ENCODE measurements around the gene TTC28.
A peak's percentile ranks its signal among the peaks of the same experiment; 100 is the strongest.
"Not testable (repeated sequence)": the region's sequence is repeated elsewhere in the genome, so short reads cannot be mapped to it uniquely, and the experiment has no call there.

TTC28 gene

DNA sequence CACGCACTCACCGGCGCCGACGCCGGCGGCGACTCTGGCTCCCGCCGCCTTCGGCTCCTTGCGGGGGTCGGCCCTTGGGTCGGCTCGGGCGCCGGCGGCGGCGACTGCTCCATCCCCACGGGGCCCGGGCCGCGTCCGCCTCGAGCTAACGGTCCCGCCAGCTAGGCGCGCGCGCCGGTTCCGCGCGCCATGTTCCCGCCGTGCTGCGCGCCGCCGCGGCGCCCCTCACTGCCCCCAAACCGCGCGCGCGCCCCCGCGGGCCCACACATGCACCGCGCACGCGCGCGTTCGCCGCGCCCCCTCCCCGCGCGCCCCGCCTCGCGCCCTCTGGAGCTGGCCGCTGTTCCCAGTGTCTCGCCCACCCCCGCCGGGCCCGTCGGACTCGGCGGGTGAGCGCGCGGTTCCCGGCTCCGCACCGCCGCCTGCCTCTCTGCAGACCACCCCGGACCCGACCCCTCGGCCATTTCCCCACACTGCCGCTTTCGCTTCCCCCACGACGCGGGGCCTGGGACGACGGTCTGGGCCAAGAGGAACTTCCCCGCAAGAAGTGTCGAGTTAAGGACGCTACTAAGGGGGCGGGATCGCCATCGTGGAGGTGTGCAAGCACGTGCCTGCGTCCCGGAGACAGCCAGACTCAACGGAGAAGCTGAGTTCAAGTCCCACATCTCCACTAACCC, at the start of gene TTC28:
Gene TTC28 (minus strand): TSS at position 230 of the 677 bp plus-strand sequence. CDS start 117 bp downstream, at position 113.
- peak; percentile 93 for DNase-seq (ENCODE audit: low read depth, low spot score)

DNA sequence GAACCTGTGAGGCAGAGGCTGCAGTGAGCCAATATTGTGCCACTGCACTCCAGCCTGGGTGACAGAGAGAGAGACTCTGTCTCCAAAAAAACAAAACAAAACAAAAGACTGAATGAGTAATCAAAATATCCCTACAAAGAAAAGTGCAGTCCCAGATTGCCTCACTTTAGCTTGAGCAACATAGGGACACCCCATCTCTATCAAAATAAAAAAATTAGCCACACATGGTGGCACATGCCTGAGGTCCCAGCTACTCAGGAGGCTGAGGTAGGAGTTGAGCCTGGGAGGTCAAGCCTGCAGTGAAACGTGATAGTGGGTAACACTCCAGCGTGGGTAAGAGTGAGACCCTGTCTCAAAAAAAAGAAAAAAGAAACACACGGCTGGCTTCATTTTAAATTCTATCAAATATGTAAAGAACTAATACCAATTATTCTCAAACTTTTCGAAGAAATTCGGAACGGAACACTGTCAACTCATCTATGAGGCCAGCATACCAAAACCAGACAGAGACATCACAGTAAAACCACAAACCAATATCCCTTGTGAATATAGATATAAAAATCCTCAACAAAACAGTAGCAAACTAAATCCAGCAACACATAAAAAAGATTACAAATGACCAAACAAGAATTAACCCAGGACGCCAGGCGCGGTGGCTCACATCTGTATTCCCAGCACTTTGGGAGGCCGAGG, 49.1 kb upstream of the TTC28 start:
- no peak for DNase-seq (ENCODE audit: low read depth, low spot score)

DNA sequence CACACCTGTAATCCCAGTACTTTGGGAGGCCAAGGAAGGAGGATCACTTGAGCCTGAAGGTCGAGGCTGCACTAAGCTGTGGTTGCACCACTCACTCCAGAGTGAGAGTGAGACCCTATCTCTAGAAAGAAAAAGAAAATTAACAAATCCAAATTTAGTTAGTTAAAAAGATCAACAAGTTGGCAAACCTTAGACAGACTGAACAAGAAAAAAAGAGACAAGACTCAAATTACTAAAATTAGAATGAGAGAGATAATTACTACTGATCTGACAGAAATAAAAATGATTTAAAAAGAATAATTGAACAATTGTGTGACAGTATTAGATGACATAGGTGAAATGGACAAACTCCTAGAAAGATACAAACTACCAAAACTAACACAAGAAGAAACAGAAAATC, 48.4 kb upstream of the TTC28 start:
- no peak for DNase-seq (ENCODE audit: low read depth, low spot score)

DNA sequence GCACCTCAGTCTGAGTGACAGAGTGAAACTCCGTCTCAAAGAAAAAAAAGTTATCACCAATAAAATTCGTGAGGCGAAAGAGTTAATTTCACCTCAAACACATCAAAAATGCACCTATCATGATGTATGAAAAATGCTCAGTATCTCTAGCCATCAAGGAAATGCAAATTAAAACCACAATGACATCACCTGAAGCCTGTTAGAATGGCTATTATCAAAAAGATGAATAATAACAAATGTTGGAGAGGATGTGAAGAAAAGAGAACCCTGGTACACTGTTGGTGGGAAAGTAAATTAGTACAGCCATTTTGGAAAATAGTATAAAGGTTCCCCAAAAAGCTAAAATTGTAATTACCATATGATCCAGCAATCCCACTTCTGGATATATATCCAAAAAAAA, 38.4 kb upstream of the TTC28 start:
- no peak for DNase-seq (ENCODE audit: low read depth, low spot score)

DNA sequence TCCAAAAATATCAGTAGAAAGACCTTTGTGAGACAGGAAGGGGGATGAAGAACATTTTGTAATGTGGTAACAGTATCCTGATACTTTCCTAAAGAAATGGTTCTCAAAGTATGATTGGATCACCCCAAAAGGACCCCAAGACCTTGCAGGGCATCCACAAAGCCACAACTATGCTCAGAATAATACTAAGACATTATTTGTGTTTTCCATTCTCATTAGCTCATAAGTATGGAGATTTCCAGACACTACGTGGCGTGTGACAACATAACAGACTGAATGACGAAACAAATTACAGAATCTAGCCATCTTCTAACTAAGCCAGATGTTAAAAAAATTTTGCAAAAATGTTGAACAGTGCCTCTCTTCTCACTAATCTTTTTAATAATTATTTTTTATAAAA, 37.0 kb upstream of the TTC28 start:
- no peak for DNase-seq (ENCODE audit: low read depth, low spot score)

DNA sequence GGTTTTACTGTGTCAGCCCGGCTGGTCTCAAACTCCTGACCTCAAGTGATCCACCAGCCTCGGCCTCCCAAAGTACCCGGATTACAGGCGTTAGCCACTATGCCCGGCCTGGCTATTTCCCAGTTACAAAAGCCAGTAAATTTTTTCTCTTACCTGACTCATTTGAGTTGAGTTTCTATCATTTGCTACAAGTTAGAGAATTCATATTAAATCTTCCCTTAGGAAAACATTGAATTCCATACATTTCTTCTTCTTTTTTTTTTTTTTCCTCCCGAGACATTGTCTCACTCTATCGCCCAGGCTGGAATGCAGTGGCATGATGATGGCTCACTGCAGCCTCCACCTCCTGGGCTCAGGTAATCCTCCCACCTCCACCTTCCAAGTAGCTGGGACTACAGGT, 36.0 kb upstream of the TTC28 start:
- no peak for DNase-seq (ENCODE audit: low read depth, low spot score)

DNA sequence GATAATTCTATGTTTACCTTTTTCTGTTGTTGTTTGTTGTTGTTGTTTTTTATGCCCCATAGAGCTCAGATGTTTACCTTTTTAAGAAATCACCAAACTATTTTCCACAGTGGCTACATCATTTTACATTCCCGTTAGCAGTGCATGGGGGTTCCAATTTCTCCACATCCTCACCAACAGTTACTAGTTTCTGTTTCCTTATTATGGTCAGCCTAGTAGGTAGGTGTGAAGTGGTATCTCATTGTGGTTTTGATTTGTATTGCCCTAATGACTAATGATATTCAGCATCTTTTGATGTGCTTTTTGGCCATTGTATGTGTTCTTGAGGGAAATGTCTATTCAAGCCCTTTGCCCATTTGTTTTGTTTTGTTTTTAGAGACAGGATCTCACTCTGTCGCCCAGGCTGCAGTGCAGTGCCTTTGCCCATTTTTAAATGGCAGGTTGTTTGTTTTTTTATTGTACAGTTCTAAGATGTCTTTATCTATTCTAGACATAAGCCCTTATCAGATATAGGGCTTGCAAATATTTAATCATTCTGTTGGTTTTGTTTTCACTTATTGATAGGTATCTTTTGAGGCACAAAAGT, 34.5 kb upstream of the TTC28 start:
- DNase-seq (ENCODE audit: low read depth, low spot score) = peak; percentile 20

DNA sequence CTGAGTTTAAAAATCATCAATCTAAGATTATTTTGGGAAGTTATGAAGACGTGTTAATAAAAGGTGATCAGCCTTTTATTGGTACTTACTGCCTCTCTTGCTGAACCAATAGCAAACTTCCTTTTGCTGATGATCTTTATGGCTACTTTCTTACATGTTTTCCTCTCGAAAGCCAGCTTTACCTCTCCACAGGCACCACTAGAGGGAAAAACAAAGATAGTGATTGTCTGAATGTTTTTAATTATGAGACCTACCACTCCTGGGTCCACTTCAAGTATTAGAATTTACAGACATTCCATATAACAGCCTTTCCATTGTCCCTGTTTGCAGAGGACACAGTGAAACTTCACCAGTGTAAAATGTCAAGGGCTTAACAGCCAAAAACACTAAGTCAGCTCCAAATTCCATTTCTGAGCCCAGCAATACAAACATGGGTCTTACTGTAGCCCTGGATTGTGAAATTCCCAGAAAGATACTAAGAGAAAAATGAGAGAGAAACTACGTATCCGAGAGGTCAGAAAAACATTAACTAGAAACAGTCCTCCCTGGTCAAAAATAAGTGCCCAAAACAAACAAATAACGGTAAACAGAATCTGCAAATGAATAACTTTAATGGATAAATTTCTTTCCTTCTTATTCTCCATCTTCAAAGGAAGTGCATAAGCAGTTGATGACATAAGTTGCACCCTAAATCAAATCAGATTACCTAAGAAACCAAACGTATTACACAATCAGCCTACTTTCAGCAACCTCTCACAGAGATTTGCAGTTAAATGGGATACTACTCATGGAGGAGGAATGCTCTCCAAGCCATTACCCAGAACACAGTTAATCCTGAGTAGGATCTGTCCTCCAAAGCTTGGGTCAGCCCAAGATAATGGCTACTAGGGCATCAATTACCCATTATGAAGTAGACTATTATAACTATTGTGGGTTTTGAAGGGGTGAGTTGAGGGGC, 32.5 kb upstream of the TTC28 start:
- peak; percentile 75 for DNase-seq (ENCODE audit: low read depth, low spot score)

DNA sequence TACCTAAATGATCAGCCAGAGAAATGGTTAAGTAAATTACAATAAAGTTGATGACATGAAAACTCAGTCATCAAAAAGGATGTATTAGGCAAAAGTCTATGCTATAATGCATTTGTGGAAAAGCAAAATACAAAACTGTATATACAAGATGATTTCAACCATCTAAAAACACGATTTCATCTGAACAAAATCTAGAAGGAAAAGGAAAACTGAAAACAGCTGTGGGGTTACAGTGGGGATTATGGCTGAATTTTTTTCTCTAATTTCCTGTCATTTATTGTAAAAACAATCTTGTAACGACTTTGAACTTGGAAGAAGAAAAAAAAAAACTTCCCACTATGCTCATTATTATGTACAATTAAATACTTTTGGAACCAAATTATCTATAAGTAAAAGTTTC, 31.7 kb upstream of the TTC28 start:
- no peak for DNase-seq (ENCODE audit: low read depth, low spot score)

DNA sequence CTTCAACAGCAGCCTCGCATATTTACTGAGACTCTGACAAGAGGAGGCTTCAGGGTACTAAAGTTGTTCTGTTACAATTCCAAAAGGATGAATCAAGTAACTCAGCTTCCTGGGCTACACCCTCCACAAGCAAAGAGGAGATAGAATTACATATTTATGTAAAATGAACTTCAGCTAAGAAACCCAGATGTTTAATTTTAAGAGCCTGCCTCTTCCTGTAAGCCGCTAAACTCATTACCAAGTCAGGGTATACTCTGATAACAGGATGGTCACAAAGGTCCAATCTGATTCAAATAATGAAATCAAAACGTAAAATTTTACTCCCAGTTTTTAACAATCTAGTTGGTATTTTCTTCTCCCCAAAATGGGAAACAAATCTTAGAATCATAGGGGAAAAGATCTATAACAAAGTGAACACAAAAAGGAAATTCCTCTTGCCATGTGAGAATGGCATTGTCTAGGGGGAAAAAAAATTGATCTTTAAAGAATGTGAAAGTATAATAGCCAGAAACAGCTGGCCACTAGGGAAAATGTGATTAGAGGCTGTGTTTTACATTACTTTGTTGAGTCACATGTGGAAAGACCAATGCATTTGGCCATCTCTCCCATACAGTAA, 31.0 kb upstream of the TTC28 start:
- peak; percentile 30 for DNase-seq (ENCODE audit: low read depth, low spot score)

DNA sequence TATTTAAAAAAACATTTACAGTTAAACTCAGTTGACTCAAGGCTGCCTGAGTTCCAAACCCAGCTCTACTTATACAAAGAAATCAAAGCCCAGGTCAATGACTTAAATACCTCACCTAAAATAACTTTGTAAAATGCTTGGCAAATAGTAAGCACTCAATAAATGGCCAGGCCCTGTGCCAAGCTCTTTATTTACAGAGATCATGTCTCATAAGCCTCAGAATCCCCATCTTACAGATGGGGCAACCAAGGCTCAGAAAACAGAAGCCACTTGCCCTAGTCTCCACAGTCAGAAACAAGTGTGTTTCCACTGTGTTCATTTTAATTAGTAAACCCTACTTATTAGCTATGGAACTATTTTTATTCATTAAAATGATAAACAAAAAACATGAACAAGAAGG, 30.5 kb upstream of the TTC28 start:
- no peak for DNase-seq (ENCODE audit: low read depth, low spot score)

DNA sequence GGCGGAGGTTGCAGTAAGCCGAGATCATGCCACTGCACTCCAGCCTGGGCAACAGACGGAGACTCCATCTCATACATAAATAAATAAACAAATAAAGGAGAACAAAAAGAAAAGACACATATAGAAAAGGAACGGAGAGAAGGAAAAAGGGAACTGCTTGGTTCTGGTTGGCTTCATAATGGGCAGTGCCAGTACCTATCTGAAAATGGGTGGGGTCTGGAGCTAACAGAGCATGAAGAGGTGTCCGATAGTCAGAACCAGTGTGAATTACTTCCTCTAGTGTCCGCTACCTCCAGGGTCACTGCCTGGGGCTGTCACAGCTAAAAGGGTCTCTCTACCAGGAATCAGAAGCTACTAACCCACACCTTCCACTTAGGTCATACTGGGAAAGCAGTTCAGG, 27.2 kb upstream of the TTC28 start:
- no peak for DNase-seq (ENCODE audit: low read depth, low spot score)

DNA sequence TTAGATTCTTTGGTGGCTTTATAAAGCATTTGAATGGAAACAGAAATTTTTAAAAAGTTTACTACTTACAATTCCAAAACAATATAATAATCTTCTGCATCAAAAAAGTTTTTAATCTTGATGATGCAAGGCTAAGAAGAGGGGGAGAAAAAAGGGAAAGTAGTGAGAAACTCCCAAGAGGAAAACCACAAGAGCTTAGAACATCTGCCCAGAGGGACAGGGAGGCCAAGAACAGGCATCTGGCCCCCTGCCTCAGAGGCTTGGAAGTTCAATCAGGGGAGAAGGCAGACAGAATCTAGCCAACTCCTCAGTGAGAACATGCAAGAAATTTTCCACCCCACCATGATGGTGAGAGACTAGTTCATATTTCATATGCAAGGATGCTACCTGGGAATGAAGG, 23.8 kb upstream of the TTC28 start:
- no peak for DNase-seq (ENCODE audit: low read depth, low spot score)

DNA sequence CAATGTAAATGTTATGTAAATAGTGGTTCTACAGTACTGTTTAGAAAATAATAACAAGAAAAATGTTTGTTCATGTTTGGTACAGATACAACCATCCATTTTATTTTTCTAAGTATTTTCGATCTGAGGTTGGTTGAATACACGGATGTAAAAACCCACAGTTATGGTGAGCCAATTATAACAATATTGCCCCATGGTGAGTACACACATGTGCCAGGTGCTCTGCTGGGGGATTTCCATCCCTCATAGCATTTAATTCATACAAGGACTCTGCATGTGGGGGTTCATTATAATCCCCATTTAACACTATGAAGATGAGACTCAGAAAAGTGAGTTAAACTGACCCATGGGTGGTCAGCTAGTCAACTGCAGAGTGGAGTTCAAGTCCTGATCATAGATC, 23.3 kb upstream of the TTC28 start:
- DNase-seq (ENCODE audit: low read depth, low spot score) = no peak

DNA sequence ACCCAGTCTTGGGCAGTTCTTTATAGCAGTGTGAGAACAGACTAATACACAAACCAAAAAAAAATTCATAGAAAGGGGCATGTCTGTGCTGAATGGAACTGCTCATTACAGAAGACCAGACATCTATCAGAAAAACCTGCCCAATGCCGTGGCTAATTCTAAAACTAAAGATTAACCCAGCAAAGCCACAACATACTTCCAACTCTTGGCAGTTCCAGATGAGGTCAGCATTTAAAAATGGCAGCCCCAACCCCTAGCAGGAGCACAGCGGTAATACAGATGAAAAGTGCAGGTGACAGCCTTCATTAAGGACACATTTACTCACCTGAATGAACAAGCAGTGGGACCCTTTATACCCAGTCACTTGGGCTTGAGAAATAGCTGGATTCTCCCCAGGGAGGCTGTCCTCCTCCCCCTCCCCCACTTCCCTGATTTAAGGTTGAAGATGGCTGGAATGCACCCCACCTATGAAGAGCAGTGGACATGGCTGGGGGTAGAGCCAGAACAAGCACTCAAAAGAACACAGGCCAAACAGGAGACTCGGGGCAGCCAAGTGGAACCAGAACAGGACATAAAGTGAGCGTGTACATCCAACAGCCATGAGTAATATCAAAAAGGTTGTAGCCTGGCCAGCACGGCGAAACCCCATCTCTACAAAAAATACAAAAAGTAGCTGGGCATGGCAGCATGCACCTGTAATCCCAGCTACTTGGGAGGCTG, 13.6 kb upstream of the TTC28 start:
- DNase-seq (ENCODE audit: low read depth, low spot score) = not testable (repeated sequence)

DNA sequence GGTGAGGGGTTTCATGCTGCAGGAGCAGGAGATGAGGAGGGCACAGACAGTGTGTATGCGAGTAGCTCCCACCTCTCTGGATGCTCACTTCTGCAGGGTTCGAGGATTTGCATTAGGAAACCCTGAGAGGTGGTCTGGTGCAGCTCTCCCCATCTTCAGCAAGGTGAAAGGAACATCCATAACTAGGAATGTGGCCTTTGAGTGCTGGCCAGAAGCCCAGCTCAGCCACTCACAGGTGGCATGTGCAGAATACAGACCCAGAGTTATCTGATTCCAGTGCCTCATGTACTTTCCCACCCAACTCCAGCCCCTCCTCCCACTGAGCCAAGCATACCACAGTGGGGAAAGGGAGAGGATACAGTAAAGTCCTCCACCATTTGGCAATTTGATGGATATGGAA, 10.2 kb upstream of the TTC28 start:
- DNase-seq (ENCODE audit: low read depth, low spot score) = not testable (repeated sequence)

DNA sequence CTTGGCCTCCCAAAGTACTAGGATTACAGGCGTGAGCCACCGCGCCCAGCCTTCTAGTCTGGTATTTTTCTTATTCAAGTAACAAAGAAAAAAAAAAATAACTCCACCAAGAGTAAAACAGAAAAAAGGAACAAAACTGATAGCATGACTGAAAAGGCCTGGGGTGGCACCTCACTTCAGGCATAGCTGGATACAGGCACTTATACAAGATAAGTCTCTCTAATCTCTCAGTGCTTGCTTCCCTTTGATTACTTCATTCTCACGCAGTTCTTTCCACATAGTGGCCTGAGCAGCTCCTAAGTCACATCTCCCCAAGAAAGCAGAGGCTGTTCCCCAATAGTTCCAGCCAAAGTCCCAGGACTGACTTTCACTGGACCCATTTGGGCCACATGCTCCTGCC, 3.3 kb upstream of the TTC28 start:
- DNase-seq (ENCODE audit: low read depth, low spot score) = not testable (repeated sequence)

DNA sequence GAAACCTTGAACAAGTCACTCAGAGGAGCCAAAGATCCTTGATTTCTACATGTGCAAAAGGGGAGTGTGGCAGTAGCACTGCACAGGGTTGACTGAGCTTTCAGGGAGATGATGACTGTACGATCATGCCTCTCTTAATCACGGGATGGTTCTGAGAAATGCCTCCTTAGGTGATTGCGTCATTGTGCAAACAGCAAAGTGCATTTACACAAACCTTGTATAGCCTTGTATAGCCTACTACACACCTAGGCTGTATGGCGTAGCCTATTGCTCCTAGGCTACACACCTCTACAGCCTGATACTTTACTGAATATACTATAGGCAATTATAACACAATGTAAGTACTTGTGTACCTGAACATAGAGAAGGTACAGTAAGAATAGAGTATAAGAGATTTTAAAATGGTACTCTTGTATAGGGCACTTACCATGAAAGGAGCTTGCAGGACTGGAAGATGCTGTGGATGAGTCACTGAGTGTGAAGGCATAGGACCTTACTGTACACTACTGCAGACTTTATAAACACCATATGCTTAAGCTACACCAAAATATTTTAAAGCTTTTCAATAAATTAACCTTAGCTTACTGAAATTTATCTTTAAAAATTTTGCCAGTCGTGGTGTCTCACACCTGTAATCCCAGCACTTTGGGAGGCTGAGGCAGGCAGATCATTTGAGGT, 1.3 kb upstream of the TTC28 start:
- DNase-seq (ENCODE audit: low read depth, low spot score) = not testable (repeated sequence)

DNA sequence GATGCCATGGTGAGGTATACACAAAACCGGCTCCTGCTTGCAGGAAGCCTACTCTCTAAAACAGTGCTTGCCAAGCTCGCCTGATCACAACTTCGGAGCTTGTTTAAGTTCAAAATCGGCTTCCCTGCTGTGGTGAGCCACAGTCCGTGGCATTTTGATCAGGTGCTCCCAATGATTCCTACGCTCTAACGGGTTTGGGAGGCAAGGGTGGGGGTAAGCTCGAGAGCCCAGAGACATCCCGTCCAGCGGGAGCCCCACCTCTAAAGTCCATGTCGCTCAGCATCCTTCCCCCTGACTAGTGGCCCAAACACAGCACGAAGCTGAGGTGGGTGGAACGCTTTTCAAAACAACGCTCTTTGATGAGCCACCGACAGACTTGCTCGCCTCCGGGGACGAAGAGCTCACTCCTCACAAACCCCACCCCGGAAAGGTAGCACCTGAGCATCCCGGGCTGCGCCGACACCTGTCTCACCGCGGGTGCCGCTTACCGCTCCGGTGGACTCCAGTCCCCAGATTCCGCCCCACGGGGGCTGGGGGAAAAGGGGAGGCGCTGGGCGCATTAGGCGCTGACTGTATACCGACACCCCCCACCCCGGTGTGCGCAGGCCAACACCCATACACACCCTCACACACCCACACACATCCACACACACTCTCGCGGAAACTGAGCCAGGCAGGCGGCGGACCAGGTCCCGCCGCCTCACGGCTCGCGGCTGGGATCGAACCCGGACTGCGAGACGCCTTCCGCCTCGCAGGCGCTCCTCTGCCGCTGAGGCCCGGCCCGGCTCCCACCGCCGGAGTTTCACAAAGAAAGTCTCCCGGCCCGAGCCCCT, 646 bp downstream of the TTC28 start:
- DNase-seq (ENCODE audit: low read depth, low spot score) = peak; percentile 9

All from astrocyte of the hippocampus (primary cell).